H9 (cell line): ENCODE data around the gene PPHLN1. TPM values are rescaled to one million over a fixed set of nuclear protein-coding genes. Genes with fewer than 3 reads are reported as not detected.

Experiments
- DNase-seq: peaks from one replicate; pipeline ENCODE4 v3.0.0-alpha.2; 2017
- H2AFZ ChIP-seq: one replicate; pipeline ENCODE4 v1.6.1; 2013; ENCODE audit warnings: mild to moderate bottlenecking, low read length, control low read depth, moderate library complexity
- H2AK5ac ChIP-seq: 2 replicates; pipeline ENCODE4 v1.6.1; 2013; ENCODE audit warnings: low read length, control low read depth, mixed read lengths; ENCODE audit not compliant: insufficient read length
- H2BK120ac ChIP-seq: one replicate; pipeline ENCODE4 v1.6.1; 2013; ENCODE audit warnings: low read depth, mild to moderate bottlenecking, low read length, control low read depth, inconsistent platforms; ENCODE audit not compliant: poor library complexity, severe bottlenecking
- H2BK12ac ChIP-seq: 2 replicates; pipeline ENCODE4 v1.6.1; 2013; ENCODE audit warnings: low read length, control low read depth, mixed read lengths, low read depth; ENCODE audit not compliant: insufficient read length
- H2BK15ac ChIP-seq: 2 replicates; pipeline ENCODE4 v1.6.1; 2013; ENCODE audit warnings: low read depth, low read length, control low read depth
- H2BK20ac ChIP-seq: one replicate; pipeline ENCODE4 v1.6.1; 2013; ENCODE audit warnings: low read depth, mild to moderate bottlenecking, low read length, control low read depth, inconsistent platforms; ENCODE audit not compliant: poor library complexity, severe bottlenecking
- H2BK5ac ChIP-seq: 2 replicates; pipeline ENCODE4 v1.6.1; 2013; ENCODE audit warnings: low read length, control low read depth, mixed read lengths; ENCODE audit not compliant: insufficient read length
- H3K14ac ChIP-seq: 2 replicates; pipeline ENCODE4 v1.6.1; 2013; ENCODE audit warnings: low read length, control low read depth; ENCODE audit not compliant: insufficient read depth
- H3K18ac ChIP-seq: 2 replicates; pipeline ENCODE4 v1.6.1; 2013; ENCODE audit warnings: low read depth, mild to moderate bottlenecking, mixed read lengths, low read length, control low read depth; ENCODE audit not compliant: insufficient read length
- H3K23ac ChIP-seq: 2 replicates; pipeline ENCODE4 v1.6.1; 2013; ENCODE audit warnings: low read length, control low read depth, mixed read lengths, low read depth; ENCODE audit not compliant: insufficient read length
- H3K23me2 ChIP-seq: 2 replicates; pipeline ENCODE4 v1.6.1; 2013; ENCODE audit warnings: low read depth, mild to moderate bottlenecking, mixed read lengths, low read length, control low read depth; ENCODE audit not compliant: insufficient read length, poor library complexity, severe bottlenecking
- H3K27ac ChIP-seq: 2 replicates; pipeline ENCODE4 v1.5.1; 2013; ENCODE audit warnings: low read length, control low read depth, mixed read lengths, low read depth; ENCODE audit not compliant: insufficient read length
- H3K27me3 ChIP-seq: 2 replicates; pipeline ENCODE4 v1.6.1; 2013; ENCODE audit warnings: low read length, control low read depth, inconsistent platforms; ENCODE audit not compliant: insufficient read depth
- H3K4ac ChIP-seq: 2 replicates; pipeline ENCODE4 v1.6.1; 2013; ENCODE audit warnings: low read depth, mild to moderate bottlenecking, control low read depth, inconsistent platforms, low read length, moderate library complexity
- H3K4me1 ChIP-seq: 2 replicates; pipeline ENCODE4 v1.6.1; 2013; ENCODE audit warnings: low read length, control low read depth, inconsistent platforms; ENCODE audit not compliant: insufficient read depth
- H3K4me2 ChIP-seq: 2 replicates; pipeline ENCODE4 v1.6.1; 2013; ENCODE audit warnings: low read length, control low read depth, mixed read lengths; ENCODE audit not compliant: insufficient read length, insufficient read depth
- H3K56ac ChIP-seq: 2 replicates; pipeline ENCODE4 v1.6.1; 2013; ENCODE audit warnings: low read depth, mild to moderate bottlenecking, mixed read lengths, low read length, control low read depth; ENCODE audit not compliant: insufficient read length
- H3K79me1 ChIP-seq: 2 replicates; pipeline ENCODE4 v1.6.1; 2013; ENCODE audit warnings: low read depth, mild to moderate bottlenecking, moderate library complexity, low read length, control low read depth, inconsistent platforms; ENCODE audit not compliant: insufficient read depth, poor library complexity, severe bottlenecking
- H3K79me2 ChIP-seq: 2 replicates; pipeline ENCODE4 v1.6.1; 2013; ENCODE audit warnings: low read length, control low read depth, inconsistent platforms; ENCODE audit not compliant: insufficient read depth
- H3K9ac ChIP-seq: 2 replicates; pipeline ENCODE4 v1.6.1; 2013; ENCODE audit warnings: low read length, control low read depth, mixed read lengths; ENCODE audit not compliant: insufficient read length; ENCODE audit errors: extremely low read depth
- H3K9me3 ChIP-seq: one replicate; pipeline ENCODE4 v1.6.1; 2013; ENCODE audit warnings: low read depth, low read length, inconsistent platforms; ENCODE audit not compliant: control insufficient read depth
- H3T11ph ChIP-seq: one replicate; pipeline ENCODE4 v1.6.1; 2013; ENCODE audit warnings: mild to moderate bottlenecking, low read length, control low read depth, inconsistent platforms
- H4K20me1 ChIP-seq: one replicate; pipeline ENCODE4 v1.6.1; 2013; ENCODE audit not compliant: control insufficient read depth, insufficient read length, insufficient read depth
- H4K5ac ChIP-seq: 2 replicates; pipeline ENCODE4 v1.6.1; 2013; ENCODE audit warnings: low read depth, mild to moderate bottlenecking, mixed read lengths, low read length, control low read depth; ENCODE audit not compliant: insufficient read length
- H4K8ac ChIP-seq: replicated peaks from 2 replicates; pipeline ENCODE4 v1.6.1; 2013; ENCODE audit warnings: low read length, control low read depth, mixed read lengths, low read depth; ENCODE audit not compliant: insufficient read length
- H4K91ac ChIP-seq: 2 replicates; pipeline ENCODE4 v1.6.1; 2013; ENCODE audit warnings: low read depth, mild to moderate bottlenecking, moderate library complexity, mixed read lengths, low read length, control low read depth; ENCODE audit not compliant: insufficient read length
- H3K27ac Mint-ChIP-seq, 3 experiments: 2 replicates in 2 of 3; 3 replicates in 1 of 3; pipeline ENCODE4 v1.8.0; 2020 to 2021; ENCODE audit warnings: mixed read lengths in 3 of 3, mild to moderate bottlenecking in 1 of 3, moderate library complexity in 1 of 3
- H3K27me3 Mint-ChIP-seq: 2 replicates; pipeline ENCODE4 v1.8.0; 2021; ENCODE audit warnings: low read depth, mild to moderate bottlenecking, moderate library complexity, mixed read lengths
- H3K36me3 Mint-ChIP-seq, 3 experiments: 2 replicates in 2 of 3; 3 replicates in 1 of 3; pipeline ENCODE4 v1.8.0; 2020 to 2021; ENCODE audit warnings: low read depth in 3 of 3, mixed read lengths in 3 of 3; ENCODE audit not compliant: insufficient read depth in 1 of 3
- H3K4me1 Mint-ChIP-seq, 2 experiments: 2 replicates each; pipeline ENCODE4 v1.8.0; 2020; ENCODE audit warnings: mixed read lengths in 2 of 2
- H3K4me3 Mint-ChIP-seq, 2 experiments: 2 replicates in 1 of 2; 3 replicates in 1 of 2; pipeline ENCODE4 v1.8.0; 2020 to 2021; ENCODE audit warnings: mild to moderate bottlenecking in 2 of 2, mixed read lengths in 2 of 2, moderate library complexity in 1 of 2
- H3K9me3 Mint-ChIP-seq, 2 experiments: 2 replicates in 1 of 2; 3 replicates in 1 of 2; pipeline ENCODE4 v1.8.0; 2020; ENCODE audit warnings: mild to moderate bottlenecking in 2 of 2, mixed read lengths in 2 of 2, moderate library complexity in 1 of 2
- CTCF ChIP-seq: fragments of 200-600 bp; sonication (generic); conservative IDR thresholded peaks from 3 replicates; pipeline ENCODE4 v1.8.0; 2021; ENCODE audit warnings: antibody characterized with exemption, mild to moderate bottlenecking
- WGBS: extraction: QIAGEN DNeasy Blood & Tissue Kit; methylation state at CpG from one replicate; pipeline ENCODE4 v1.1.7; 2013; ENCODE audit warnings: missing lambda C conversion rate, low lambda C conversion rate, mixed read lengths; ENCODE audit not compliant: insufficient read length; ENCODE audit errors: extremely low coverage; 5-methylcytosine and 5-hydroxymethylcytosine counted together
- total RNA-seq: library from RNA; stranded (reverse); gene quantifications from 2 replicates; pipeline ENCODE4 v1.2.1, GENCODE V29; 2021

PPHLN1 gene
- total RNA-seq, 1 experiment from 2014 or later: 66.2 TPM

- H3K4me1 Mint-ChIP-seq: peaks cover 0 to 5% of the 10 kb centered on the region in 2 experiments; a peak in 1 of 4 replicates
- no peak for TF ChIP-seq CTCF
These were observed 16.1 kb downstream of the PPHLN1 start for GRCh38 chr12:42342028-42342427.

More at GRCh38 chr12:42342028-42342427, 16.1 kb downstream of the PPHLN1 start:
- Histone ChIP-seq H3K27me3 (no peaks in the 10 kb centered on the region), H3K9me3 (no peaks in the 10 kb centered on the region), H2BK12ac (no peak overlapping the region), H3K79me2 (peaks cover 2% of the 10 kb centered on the region; the same call in 1 of the 2 replicates), H3K9ac (no peak overlapping the region), H2BK120ac (no peak overlapping the region), H3K4me1 (no peaks in the 10 kb centered on the region), H4K91ac (no peak overlapping the region), H3K23me2 (no peaks in the 10 kb centered on the region), H3K4ac (no peak overlapping the region), H3K14ac (no peak overlapping the region), H2BK15ac (no peak overlapping the region), H2AK5ac (no peak overlapping the region), H3T11ph (no peak overlapping the region), H3K18ac (no peak overlapping the region), H4K20me1 (no peaks in the 10 kb centered on the region), H4K8ac (no peak overlapping the region), H3K23ac (no peak overlapping the region), H2BK20ac (no peak overlapping the region), H3K4me2 (no peak overlapping the region), H3K79me1 (no peaks in the 10 kb centered on the region), H2BK5ac (no peak overlapping the region), H3K56ac (no peak overlapping the region), H3K27ac (no peak overlapping the region), H4K5ac (no peak overlapping the region), H2AFZ (no peak overlapping the region)
- no CpG with 5 or more reads among the region's 2 CpGs for WGBS
- DNase-seq: no peak
- H3K9me3 Mint-ChIP-seq: no peaks in the 10 kb centered on the region
- H3K27ac Mint-ChIP-seq: no peak overlapping the region
- H3K27me3 Mint-ChIP-seq: no peaks in the 10 kb centered on the region
- no peak overlapping the region for H3K4me3 Mint-ChIP-seq
- H3K36me3 Mint-ChIP-seq: peaks cover 2 to 8% (median 6%) of the 10 kb centered on the region in 3 experiments; a peak in 6 of 7 replicates
